Karpas-422 (cell line): ENCODE results near the gene MED20. TPM values are rescaled to one million over a fixed set of nuclear protein-coding genes. Genes with fewer than 3 reads are reported as not detected.
A peak's percentile ranks its signal among the peaks of the same experiment; 100 is the strongest.

Experiments used
- DNase-seq: peaks from one replicate; pipeline ENCODE4 v3.0.0-alpha.2; 2015
- H2AFZ ChIP-seq: fragments of 200-600 bp; sonication (generic); 2 replicates; pipeline ENCODE4 v1.6.1; 2014; ENCODE audit warnings: antibody characterized with exemption, low read length, mixed read lengths
- H3K27ac ChIP-seq: fragments of 200-600 bp; sonication (generic); 2 replicates; pipeline ENCODE4 v1.5.1; 2014; ENCODE audit warnings: mild to moderate bottlenecking, low read length, moderate library complexity
- H3K27me3 ChIP-seq: fragments of 200-600 bp; sonication (generic); 2 replicates; pipeline ENCODE4 v1.6.1; 2014; ENCODE audit warnings: low read length, mixed read lengths
- H3K36me3 ChIP-seq: fragments of 200-600 bp; sonication (generic); 2 replicates; pipeline ENCODE4 v1.6.1; 2014; ENCODE audit warnings: low read length, mixed read lengths; ENCODE audit not compliant: insufficient read depth
- H3K4me1 ChIP-seq: fragments of 200-600 bp; sonication (generic); 2 replicates; pipeline ENCODE4 v1.6.1; 2014; ENCODE audit warnings: mild to moderate bottlenecking, low read length, mixed read lengths
- H3K4me2 ChIP-seq: fragments of 200-600 bp; sonication (generic); 2 replicates; pipeline ENCODE4 v1.6.1; 2014; ENCODE audit warnings: low read length, low read depth, mild to moderate bottlenecking; ENCODE audit not compliant: poor library complexity, severe bottlenecking
- H3K4me3 ChIP-seq: fragments of 200-600 bp; sonication (generic); 2 replicates; pipeline ENCODE4 v1.5.1; 2014; ENCODE audit warnings: mild to moderate bottlenecking, antibody characterized with exemption, low read length, mixed read lengths
- H3K79me2 ChIP-seq: fragments of 200-600 bp; sonication (generic); 2 replicates; pipeline ENCODE4 v1.6.1; 2014; ENCODE audit warnings: mild to moderate bottlenecking, low read length, mixed read lengths
- H3K9ac ChIP-seq: fragments of 200-600 bp; sonication (generic); 2 replicates; pipeline ENCODE4 v1.6.0; 2014; ENCODE audit warnings: low read length
- H3K9me2 ChIP-seq: fragments of 200-600 bp; sonication (generic), shearing (Covaris generic); replicated peaks from 2 replicates; pipeline ENCODE4 v1.6.0; 2014; ENCODE audit warnings: mild to moderate bottlenecking, low read length, moderate library complexity; ENCODE audit not compliant: insufficient read depth
- H3K9me3 ChIP-seq: fragments of 300-700, 200-600 bp; sonication (generic); 2 replicates; pipeline ENCODE4 v1.6.1; 2014; ENCODE audit warnings: low read length, mixed read lengths
- H4K20me1 ChIP-seq: fragments of 200-600 bp; sonication (generic); 2 replicates; pipeline ENCODE4 v1.6.1; 2014; ENCODE audit warnings: mild to moderate bottlenecking, antibody characterized with exemption, low read length, low read depth; ENCODE audit not compliant: insufficient read depth
- total RNA-seq: library from RNA; depleted of rRNA; stranded (reverse); fragments of >200 nt; shearing (Covaris generic); gene quantifications from 2 replicates; pipeline ENCODE4 v1.2.3, GENCODE V29; 2014; ENCODE audit warnings: low replicate concordance

MED20 gene
- total RNA-seq, 1 experiment from 2014 or later = 24.1 TPM

DNA sequence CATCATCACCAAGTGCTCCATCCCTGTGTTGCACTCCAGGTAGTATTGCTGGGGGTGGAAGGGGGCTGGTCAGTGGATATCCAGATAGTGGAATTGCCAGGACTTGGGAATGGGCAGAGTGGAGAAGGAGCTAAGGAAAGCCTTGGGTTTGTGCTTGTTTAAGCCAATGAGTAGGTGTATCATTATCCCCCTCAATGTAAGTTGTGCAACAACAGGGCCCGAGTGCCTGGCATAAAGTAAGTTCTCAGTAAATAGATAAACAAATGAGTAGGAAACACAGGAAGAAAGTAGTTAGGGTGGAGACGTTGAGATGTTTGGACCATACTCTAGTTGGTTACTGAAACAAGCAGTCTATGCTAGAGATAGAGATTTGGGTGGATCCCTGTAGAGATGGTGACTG, 10.9 kb upstream of the MED20 start:
- Histone ChIP-seq H3K9me3 (no peaks in the 10 kb centered on the region), H3K9me2 (no peaks in the 10 kb centered on the region), H4K20me1 (peaks cover 24% of the 10 kb centered on the region), H3K4me1 (peaks cover 64% of the 10 kb centered on the region), H3K79me2 (peaks cover 26% of the 10 kb centered on the region), H3K36me3 (peaks cover 49% of the 10 kb centered on the region), H3K9ac (no peak overlapping the region), H3K27me3 (no peaks in the 10 kb centered on the region), H3K27ac (no peak overlapping the region), H3K4me2 (no peak overlapping the region), H2AFZ (no peak overlapping the region), H3K4me3 (no peak overlapping the region)
- no peak for DNase-seq

DNA sequence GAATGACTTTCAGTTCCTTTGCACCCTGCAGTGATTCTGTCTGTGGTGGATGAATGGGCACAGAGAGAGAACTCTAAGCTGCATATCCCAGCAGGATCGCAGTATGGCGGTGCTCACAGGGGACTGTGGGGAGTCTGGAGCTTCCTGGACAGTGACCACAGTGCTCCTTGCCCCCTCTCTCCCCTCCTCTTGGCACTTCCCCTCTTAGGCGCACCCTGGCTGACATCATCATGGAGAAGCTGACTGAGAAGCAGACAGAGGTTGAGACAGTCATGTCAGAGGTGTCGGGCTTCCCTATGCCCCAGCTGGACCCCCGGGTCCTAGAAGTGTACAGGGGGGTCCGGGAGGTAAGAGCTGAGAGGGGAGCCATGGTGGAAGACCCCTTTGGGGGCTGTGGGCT, 9.0 kb upstream of the MED20 start:
- Histone ChIP-seq H3K4me1 (peaks cover 45% of the 10 kb centered on the region), H3K9me3 (no peaks in the 10 kb centered on the region), H3K9ac (no peak overlapping the region), H3K27me3 (no peaks in the 10 kb centered on the region), H3K4me2 (no peak overlapping the region), H3K4me3 (no peak overlapping the region), H3K27ac (no peak overlapping the region), H3K79me2 (peaks cover 35% of the 10 kb centered on the region), H2AFZ (no peak overlapping the region), H3K36me3 (peaks cover 41% of the 10 kb centered on the region), H3K9me2 (no peaks in the 10 kb centered on the region), H4K20me1 (peaks cover 14% of the 10 kb centered on the region)
- DNase-seq = no peak

DNA sequence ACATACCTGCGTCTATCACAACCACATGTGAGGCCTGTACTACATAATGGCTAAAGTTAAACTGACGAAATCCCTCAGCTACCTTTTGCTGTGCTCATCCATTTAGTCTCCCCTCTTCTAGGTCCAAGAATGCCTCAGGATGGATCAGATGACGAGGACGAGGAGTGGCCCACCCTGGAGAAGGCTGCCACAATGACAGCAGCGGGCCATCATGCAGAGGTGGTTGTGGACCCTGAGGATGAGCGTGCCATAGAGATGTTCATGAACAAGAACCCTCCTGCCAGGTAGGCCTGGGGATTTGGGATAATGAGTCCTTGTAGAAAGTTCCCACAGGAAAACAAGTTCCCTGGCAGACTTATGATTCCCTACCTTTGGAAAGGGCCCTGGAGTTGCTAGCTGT, 6.3 kb upstream of the MED20 start:
- DNase-seq = no peak
- H3K27ac ChIP-seq = no peak overlapping the region
- no peaks in the 10 kb centered on the region for H3K9me2 ChIP-seq
- H3K9me3 ChIP-seq = no peaks in the 10 kb centered on the region
- no peaks in the 10 kb centered on the region for H3K27me3 ChIP-seq
- H3K4me1 ChIP-seq = peaks cover 34% of the 10 kb centered on the region
- no peak overlapping the region for H3K4me3 ChIP-seq
- H3K4me2 ChIP-seq = no peak overlapping the region
- no peak overlapping the region for H3K9ac ChIP-seq
- peaks cover 47% of the 10 kb centered on the region; the same call in 1 of the 2 replicates for H3K36me3 ChIP-seq
- peaks cover 19% of the 10 kb centered on the region for H4K20me1 ChIP-seq
- H3K79me2 ChIP-seq = peaks cover 62% of the 10 kb centered on the region
- no peak overlapping the region for H2AFZ ChIP-seq

DNA sequence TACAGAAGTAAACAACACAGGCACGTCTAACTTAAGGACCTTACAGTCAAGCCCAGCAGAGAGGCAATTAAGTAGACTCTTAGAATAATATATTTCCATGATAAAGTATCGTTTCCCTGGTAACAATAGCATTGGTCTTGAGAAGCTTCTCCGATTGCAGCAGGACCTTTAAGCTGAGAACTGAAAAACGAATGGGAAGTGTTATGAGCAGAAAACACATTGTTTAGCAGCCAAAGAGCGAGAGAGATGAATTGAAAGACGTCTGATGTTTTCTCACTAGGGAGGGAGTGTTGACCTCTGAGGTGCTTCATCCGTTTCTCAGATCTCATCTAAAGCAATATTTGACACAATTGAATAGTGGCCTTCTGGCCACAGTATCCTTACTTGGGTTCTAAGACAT, 1.2 kb upstream of the MED20 start:
- Histone ChIP-seq H3K4me3 (peak overlapping the region; percentile 92), H3K27me3 (no peaks in the 10 kb centered on the region), H3K9ac (peak overlapping the region; percentile 94), H4K20me1 (peaks cover 9% of the 10 kb centered on the region; the same call in 1 of the 2 replicates), H3K27ac (peak overlapping the region; percentile 83), H3K4me1 (peaks cover 27% of the 10 kb centered on the region), H3K36me3 (peaks cover 19% of the 10 kb centered on the region; the same call in 1 of the 2 replicates), H3K4me2 (peak overlapping the region; percentile 87), H3K9me2 (no peaks in the 10 kb centered on the region), H3K9me3 (no peaks in the 10 kb centered on the region), H3K79me2 (peaks cover 81% of the 10 kb centered on the region), H2AFZ (no peak overlapping the region)
- peak; percentile 56 for DNase-seq

DNA sequence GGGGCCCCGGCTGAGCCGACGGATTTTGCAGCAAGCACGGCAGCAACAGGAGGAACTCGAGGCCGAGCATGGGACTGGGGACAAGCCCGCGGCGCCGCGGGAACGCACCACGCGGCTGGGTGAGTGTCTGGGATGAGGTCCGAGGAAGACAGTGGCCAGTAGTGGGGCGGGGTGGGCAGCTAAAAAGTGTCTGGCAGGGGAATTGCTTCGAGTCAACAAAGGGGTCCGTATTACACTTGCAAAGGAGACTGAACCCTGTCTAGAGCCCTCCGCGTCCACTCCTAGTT, 716 bp upstream of the MED20 start:
- H2AFZ ChIP-seq = peak overlapping the region; percentile 99; the same call in 1 of the 2 replicates

DNA sequence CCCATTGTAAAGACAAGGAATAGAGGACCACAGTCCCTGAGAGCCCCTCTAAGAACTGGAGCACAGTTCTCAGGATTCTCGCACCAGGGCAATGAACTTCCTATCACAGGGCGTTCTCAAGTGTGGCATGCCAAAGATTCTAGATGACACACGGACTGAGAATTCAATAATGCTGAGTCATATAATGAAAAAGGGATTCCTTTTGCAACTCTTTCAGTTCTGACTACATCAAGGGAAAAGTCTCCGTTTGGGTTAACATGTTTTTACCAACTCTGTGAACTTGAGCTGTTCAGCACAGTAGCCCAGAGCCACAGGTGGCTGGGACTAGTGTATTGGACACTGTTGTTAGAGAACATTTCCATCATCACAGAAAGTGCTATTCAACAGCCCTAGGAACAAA, 3.4 kb downstream of the MED20 start:
- H3K9me3 ChIP-seq = no peaks in the 10 kb centered on the region
- DNase-seq = peak; percentile 15
- no peak overlapping the region for H3K9ac ChIP-seq
- no peak overlapping the region for H3K4me3 ChIP-seq
- no peak overlapping the region for H2AFZ ChIP-seq
- H4K20me1 ChIP-seq = peaks cover 1% of the 10 kb centered on the region; the same call in 1 of the 2 replicates
- no peak overlapping the region for H3K27ac ChIP-seq
- H3K36me3 ChIP-seq = peaks cover 4% of the 10 kb centered on the region
- no peak overlapping the region for H3K4me2 ChIP-seq
- peaks cover 70% of the 10 kb centered on the region for H3K79me2 ChIP-seq
- peaks cover 22% of the 10 kb centered on the region for H3K4me1 ChIP-seq
- H3K9me2 ChIP-seq = no peaks in the 10 kb centered on the region
- H3K27me3 ChIP-seq = no peaks in the 10 kb centered on the region

More for the DNA sequence above, 716 bp upstream of the MED20 start:
- DNase-seq = no peak
- H3K9me3 ChIP-seq = no peaks in the 10 kb centered on the region
- H3K9ac ChIP-seq = peak overlapping the region; percentile 94
- peak overlapping the region; percentile 92 for H3K4me3 ChIP-seq
- H3K27ac ChIP-seq = peak overlapping the region; percentile 83
- H3K27me3 ChIP-seq = no peaks in the 10 kb centered on the region
- peak overlapping the region; percentile 87 for H3K4me2 ChIP-seq
- peaks cover 27% of the 10 kb centered on the region for H3K4me1 ChIP-seq
- peaks cover 78% of the 10 kb centered on the region for H3K79me2 ChIP-seq
- no peaks in the 10 kb centered on the region for H3K9me2 ChIP-seq
- peaks cover 19% of the 10 kb centered on the region; the same call in 1 of the 2 replicates for H3K36me3 ChIP-seq
- H4K20me1 ChIP-seq = peaks cover 7% of the 10 kb centered on the region; the same call in 1 of the 2 replicates

DNA sequence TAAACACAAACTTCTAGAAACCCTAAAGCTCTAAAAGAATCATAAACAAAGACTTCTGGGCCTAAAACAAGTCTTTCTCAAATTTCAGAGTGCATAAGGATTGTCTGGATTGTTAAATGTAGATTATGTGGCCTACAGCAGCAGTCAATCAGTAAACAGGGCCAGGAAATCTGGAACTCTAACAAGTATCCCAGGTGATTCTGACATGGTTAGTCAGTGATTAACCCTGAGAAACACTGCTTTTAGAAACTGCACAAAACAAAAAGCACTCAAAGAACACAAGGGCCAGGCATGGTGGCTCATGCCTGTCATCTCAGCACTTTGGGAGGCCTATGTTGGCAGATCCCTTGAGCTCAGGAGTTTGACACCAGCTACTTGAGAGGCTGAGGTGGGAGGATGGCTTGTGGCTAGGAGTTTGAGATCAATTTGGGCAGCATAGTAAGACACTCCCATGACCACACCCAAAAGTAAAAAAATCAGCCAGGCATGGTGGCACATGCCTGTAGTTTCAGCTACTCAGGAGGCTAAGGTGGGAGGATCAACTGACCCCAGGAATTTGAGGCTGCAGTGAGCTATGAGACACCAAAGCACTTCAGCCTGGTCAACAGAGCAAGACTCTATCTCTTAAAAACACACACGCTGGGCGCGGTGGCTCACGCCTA, 5.9 kb downstream of the MED20 start:
- peaks cover 61% of the 10 kb centered on the region for H3K79me2 ChIP-seq
- H3K9me2 ChIP-seq = no peaks in the 10 kb centered on the region
- H3K36me3 ChIP-seq = peaks cover 4% of the 10 kb centered on the region; the same call in 1 of the 2 replicates
- H4K20me1 ChIP-seq = no peaks in the 10 kb centered on the region
- no peak overlapping the region for H3K4me3 ChIP-seq
- H3K9me3 ChIP-seq = no peaks in the 10 kb centered on the region
- H3K27ac ChIP-seq = no peak overlapping the region
- DNase-seq = no peak
- no peak overlapping the region for H2AFZ ChIP-seq
- no peak overlapping the region for H3K4me2 ChIP-seq
- no peaks in the 10 kb centered on the region for H3K27me3 ChIP-seq
- no peak overlapping the region for H3K9ac ChIP-seq
- peaks cover 18% of the 10 kb centered on the region for H3K4me1 ChIP-seq

DNA sequence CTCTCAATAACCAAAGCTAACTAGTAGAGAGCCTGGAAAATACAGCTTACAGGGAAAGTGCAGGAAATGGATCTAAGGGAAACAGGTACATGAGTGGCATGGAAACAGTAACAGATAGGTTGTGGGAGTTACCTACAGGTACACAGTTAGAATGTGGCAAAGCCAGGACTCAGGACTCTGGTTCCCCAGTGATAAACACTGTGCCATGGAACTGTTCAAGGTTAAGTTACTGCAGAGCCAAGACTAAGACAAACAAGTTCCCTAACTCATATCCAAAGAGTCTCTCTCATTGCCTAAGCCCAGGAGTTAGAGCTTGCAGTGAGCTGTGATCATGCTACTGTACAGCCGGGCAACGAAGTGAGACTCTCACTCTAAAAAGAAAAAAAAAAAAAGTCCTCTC, 6.6 kb downstream of the MED20 start:
- Histone ChIP-seq H4K20me1 (no peaks in the 10 kb centered on the region), H3K4me2 (no peak overlapping the region), H3K4me1 (peaks cover 11% of the 10 kb centered on the region), H3K9ac (no peak overlapping the region), H3K79me2 (peaks cover 61% of the 10 kb centered on the region), H3K27me3 (no peaks in the 10 kb centered on the region), H3K9me3 (no peaks in the 10 kb centered on the region), H3K36me3 (peaks cover 4% of the 10 kb centered on the region; the same call in 1 of the 2 replicates), H3K4me3 (no peak overlapping the region), H3K9me2 (no peaks in the 10 kb centered on the region), H3K27ac (no peak overlapping the region), H2AFZ (no peak overlapping the region)
- DNase-seq = no peak
